ENCODE measurements around the gene ZEB2.

ZEB2 gene

DNA sequence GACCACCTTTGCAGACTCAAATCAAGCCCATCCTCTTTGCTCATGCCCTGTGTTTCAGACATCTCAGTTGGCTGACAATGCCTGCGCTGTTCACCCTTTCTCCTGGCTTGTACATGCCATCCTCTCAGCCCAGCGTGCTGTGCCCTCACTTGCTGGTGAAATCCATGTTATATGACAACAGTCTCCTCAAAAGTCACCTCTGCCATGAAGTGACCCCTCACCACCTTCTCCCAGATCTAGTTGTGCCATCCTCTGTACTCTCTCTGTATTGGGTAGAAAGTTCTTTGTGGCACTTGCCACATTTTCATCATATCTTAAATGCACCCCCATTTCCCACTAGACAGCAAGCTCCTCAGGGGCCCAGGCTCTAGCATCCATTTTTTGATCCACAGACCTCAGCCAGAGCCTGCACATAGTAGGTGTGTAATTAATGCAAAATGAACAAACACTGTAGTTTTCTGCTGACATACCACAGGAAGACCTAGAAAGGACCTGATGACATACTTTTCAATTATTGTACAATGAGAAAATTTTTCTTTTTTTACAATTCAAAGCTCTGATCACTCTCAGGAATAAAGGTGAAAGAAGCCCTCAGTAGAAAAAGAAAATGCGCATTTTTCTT lies 22.8 kb downstream of the ZEB2 start:
- DNase-seq (ENCODE audit: extremely low read depth in 1 of 2, low read depth in 1 of 2), result no peak

DNA sequence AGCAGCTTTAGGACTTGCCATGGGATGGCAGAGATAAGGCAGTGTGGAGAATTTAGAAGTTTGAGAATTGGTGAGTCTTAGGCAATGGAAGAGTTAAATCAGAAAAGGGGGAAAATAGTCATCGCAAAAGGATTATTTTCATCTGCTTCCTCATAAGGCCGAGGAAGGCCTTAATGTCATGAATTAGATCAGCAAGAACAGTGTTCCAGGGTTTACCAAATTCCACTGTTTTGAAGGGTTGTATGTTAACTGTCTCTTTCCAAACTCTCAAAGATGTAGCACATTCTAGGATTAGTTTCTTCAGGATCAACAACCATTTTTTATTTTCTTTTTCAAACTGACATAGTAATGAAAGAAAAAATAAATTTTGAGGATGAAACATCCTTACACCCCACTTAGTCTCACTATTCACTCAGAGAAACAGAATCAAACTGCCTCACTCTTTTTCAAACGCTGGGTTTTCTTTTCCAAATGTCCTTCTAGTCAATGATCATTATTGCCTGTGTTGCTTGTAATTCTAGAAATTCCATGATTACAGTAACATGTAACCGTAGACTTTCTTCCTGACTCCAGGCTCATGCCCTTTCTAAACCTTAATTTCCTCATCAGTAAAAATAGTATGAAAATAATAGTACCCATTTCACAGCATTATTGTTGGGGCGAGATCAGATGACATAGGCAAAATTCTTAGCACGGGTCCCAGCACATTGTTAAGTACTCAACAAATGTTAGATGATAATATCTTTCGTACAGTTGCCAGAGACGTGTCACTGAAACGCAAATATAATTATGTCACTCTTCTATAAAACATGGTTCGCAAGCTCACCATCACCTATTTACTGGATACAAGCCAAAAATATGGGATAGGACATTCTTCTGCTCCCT lies 23.6 kb downstream of the ZEB2 start:
- DNase-seq (ENCODE audit: extremely low read depth in 1 of 2, low read depth in 1 of 2), result no peak

- DNase-seq (ENCODE audit: extremely low read depth in 1 of 2, low read depth in 1 of 2), result no peak
Observed at GRCh38 chr2:144495227-144496091, 24.5 kb downstream of the ZEB2 start.

GRCh38 chr2:144493027-144493809 lies 26.7 kb downstream of the ZEB2 start:
- no peak for DNase-seq (ENCODE audit: extremely low read depth in 1 of 2, low read depth in 1 of 2)

DNA sequence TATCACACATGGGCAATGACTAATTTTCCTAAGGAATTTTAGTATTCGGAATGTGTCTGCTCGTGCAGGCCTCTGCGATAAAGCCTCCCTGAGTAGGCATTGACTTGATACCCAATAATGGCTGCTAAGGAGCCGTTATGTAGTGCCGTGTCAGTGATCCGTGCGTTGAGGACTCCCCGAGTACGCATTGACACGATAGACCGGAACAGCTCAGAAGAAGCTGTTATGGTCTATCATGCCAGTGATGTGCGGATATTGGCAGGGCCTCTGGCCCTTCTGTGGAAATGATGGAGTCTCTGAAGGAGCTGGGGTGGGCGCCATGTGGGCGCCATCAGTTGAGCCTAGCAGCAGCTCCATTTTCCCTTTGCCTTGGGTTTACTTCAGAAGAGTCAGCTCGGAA lies 29.1 kb downstream of the ZEB2 start:
- no peak for DNase-seq (ENCODE audit: extremely low read depth in 1 of 2, low read depth in 1 of 2)

DNA sequence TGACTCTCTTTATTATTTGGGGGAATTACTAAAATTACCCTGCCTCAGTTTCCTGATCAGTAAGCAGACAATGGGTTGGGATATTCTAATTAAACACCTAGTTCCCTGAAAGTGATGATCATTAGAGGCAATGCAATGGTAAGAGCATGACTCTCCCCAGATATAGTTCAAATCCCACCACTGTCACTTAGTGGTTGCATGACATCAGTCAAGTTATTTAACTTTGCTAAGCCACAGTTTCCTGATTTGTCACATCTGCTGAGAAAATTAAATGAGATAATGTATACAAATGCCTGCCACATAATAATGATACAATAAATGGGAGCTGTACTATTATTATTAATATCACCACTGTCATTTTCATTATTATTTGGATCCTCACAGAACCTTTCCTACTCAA lies 29.9 kb downstream of the ZEB2 start:
- DNase-seq (ENCODE audit: extremely low read depth in 1 of 2, low read depth in 1 of 2), result no peak

DNA sequence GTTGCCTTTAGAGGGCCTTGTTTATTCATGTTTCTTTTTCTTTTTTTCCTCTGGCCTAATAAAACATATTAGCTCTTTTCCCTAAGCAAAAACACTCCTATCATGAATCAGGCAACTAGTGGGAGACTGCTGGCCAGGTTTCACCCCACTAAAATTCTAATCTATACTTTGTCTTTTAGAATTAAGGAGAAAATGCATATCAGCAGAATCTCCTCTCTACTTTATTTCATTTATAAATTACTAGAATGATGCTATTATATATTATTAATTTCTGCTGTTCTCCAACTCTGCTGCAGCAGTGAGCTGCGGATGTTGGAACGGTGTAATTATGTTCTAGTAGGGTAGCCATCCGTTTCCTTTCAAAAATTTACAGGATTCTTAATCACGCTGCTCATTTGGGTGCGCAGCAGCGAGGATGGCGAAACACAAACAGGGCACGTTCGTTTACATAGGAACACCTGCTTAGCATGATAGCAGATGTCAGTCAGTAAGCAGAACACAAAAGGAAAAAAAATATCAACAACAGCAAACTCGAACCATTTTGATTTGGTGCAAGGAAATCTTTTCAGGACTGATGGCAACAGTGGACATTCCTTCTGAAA lies 30.5 kb downstream of the ZEB2 start:
- no peak for DNase-seq (ENCODE audit: extremely low read depth in 1 of 2, low read depth in 1 of 2)

DNA sequence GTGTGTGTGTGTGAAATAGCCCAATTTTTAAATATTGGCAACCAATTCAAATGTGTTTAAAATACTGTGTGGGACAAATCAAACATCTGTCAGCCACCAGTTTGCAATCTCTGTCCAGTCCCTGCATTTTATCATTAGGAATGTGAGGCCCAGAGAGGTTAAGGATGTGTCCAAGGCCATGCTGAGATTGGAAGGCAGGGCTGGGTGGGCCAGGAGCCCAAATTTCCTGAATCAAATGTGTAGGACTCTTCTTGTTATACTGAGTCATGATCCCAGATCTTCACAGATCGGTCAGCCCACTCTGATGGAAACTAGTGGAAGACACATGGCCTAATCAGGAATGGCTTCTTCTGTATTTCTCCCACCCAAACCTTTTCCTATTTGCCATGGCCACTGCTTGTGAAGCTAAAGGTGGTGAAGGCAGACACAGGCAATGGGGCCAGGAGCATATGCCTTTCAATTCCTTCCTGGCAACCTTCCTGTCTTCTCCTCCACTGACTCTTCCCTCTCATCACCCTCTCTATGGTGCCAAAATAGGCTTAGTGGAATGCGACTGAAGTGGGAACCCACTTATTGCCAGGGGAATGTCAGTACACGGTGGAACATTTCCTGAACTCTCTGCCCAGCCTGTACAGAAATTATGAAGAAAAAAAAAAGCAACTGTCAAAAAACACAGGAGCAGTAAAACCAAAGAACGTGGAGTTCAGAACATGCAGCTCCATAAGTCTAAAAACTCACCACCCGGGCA lies 35.5 kb downstream of the ZEB2 start:
- DNase-seq (ENCODE audit: extremely low read depth in 1 of 2, low read depth in 1 of 2), result no peak

DNA sequence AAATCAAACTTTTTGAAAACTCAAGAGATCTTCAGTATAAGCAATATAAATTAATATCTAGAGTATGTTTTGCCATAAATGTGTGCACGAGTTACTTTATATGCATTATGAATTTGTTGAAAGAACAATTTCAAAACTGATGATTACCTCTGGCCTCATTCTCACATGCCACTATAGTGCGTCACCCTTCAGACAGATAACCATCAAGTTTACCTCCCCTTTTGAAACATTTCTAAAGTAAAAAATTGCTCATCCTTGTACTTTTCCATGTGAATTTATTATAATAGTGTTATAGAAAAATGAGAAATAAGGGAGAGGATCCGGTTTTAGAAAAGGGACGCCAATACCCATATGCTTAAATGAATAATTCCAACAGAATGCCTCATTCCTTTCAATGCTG lies 38.3 kb downstream of the ZEB2 start:
- DNase-seq (ENCODE audit: extremely low read depth in 1 of 2, low read depth in 1 of 2), result no peak

GRCh38 chr2:144481109-144481508 lies 38.8 kb downstream of the ZEB2 start:
- DNase-seq (ENCODE audit: extremely low read depth in 1 of 2, low read depth in 1 of 2), result no peak

- DNase-seq (ENCODE audit: extremely low read depth in 1 of 2, low read depth in 1 of 2), result no peak
Observed at GRCh38 chr2:144480285-144480684, 39.6 kb downstream of the ZEB2 start.

DNA sequence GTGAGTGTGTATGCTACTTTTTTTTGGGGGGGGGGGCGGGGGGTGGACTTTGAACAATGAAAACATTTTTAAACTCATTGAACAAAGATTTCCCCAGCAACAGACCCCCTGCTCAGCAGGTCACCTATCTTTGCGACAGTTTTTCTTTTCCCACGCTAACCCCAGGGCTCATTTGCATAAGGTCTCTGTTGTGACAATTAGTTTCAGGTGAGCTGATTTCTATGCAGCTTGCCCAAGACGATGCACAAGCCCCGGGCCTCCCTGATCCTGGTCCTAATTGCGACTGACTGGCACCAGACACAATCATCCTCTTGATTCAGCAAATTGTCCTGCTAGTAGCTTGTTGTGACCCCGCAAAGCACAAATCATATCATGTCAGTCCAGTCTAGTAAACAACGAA lies 40.3 kb downstream of the ZEB2 start:
- no peak for DNase-seq (ENCODE audit: extremely low read depth in 1 of 2, low read depth in 1 of 2)

DNA sequence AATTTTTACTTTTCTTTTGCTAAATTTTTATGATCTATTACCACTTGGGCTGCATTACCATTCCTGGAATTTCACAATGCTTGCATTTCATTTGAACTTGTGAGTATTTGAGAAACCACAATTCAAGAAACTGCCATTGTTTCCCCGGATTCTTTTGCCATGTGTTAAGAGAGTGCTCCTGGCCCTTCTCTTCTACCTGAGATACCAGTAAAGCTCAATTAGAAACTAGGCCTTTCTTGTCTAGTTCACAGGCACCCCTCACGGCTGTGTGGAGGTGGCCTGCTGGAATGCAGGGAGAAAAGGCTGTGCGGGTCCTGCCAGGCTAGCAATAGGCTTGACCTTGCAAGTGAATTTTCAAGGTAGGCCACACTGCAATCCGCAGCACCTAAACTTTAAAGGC lies 40.8 kb downstream of the ZEB2 start:
- DNase-seq (ENCODE audit: extremely low read depth in 1 of 2, low read depth in 1 of 2), result no peak

DNA sequence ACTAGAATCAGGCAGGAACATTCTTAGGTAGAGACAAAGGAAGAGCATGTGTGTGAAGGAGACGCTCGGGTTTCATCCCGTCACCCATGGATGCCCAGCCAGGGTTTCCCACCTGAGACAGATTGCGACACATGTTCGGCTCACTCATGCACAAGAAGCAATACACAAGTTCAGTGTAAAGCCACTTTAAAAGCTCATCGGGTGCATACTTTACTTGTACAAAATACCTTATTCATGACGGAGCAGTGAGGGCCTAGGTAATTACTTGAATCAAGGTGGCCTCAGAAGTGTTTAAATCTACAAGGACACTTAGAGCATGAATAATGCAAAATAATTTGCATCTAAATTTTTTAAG lies 42.0 kb downstream of the ZEB2 start:
- no peak for DNase-seq (ENCODE audit: extremely low read depth in 1 of 2, low read depth in 1 of 2)

- DNase-seq (ENCODE audit: extremely low read depth in 1 of 2, low read depth in 1 of 2), result no peak
Observed at GRCh38 chr2:144477281-144477956, 42.5 kb downstream of the ZEB2 start.

- DNase-seq (ENCODE audit: extremely low read depth in 1 of 2, low read depth in 1 of 2), result no peak
Observed at GRCh38 chr2:144476682-144477081, 43.2 kb downstream of the ZEB2 start.

GRCh38 chr2:144475569-144476275 lies 44.2 kb downstream of the ZEB2 start:
- no peak for DNase-seq (ENCODE audit: extremely low read depth in 1 of 2, low read depth in 1 of 2)

DNA sequence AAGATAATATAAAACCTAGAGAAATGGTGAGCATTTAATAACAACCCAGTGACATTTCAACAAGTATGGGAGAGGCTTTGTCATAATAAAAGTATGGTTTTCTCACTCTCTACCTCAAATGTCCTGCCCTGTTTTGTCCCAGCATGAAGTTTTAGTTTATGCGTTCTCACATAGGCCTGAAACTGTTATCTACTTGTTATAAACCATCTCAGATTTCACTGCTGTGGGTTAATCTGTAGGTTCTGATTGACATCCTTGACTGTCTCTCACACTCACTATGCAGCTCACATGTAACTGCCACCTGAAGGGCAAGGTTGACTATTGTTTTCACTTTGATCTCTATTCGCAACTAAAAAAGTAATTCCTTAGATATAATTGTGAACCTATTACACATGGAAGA lies 44.9 kb downstream of the ZEB2 start:
- no peak for DNase-seq (ENCODE audit: extremely low read depth in 1 of 2, low read depth in 1 of 2)

DNA sequence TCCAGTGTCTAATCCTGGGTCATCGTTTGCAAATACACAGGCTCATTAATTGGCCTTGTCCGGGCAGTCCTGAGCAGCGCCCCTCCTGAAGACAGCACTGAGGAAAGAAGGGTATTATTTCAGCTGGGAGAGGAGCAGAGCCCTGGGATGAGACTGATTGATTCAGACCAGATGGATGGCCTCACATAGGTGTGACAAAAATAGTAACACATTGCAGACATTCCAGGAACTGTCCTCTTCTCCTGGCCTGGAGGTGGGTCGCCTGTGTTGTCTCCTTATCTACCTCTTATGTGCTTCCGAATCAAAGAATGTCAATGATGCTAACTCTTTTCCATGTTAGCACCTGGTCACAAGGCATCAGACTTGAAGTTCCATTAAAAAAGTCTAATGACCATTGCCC lies 45.9 kb downstream of the ZEB2 start:
- no peak for DNase-seq (ENCODE audit: extremely low read depth in 1 of 2, low read depth in 1 of 2)

Data from stimulated activated CD8-positive, alpha-beta memory T cell treated with anti-CD3 and anti-CD28 coated beads, Interleukin-7, amount 100 ng/mL, for 48 hours (primary cell).